ENCODE results near the gene ANKDD1B.

ANKDD1B gene

GRCh38 chr5:75616371-75616881 lies 5.2 kb downstream of the ANKDD1B start:
- DNase-seq (ENCODE audit: low spot score) = no peak

GRCh38 chr5:75616971-75617621 lies 5.8 kb downstream of the ANKDD1B start:
- DNase-seq (ENCODE audit: low spot score) = no peak

DNA sequence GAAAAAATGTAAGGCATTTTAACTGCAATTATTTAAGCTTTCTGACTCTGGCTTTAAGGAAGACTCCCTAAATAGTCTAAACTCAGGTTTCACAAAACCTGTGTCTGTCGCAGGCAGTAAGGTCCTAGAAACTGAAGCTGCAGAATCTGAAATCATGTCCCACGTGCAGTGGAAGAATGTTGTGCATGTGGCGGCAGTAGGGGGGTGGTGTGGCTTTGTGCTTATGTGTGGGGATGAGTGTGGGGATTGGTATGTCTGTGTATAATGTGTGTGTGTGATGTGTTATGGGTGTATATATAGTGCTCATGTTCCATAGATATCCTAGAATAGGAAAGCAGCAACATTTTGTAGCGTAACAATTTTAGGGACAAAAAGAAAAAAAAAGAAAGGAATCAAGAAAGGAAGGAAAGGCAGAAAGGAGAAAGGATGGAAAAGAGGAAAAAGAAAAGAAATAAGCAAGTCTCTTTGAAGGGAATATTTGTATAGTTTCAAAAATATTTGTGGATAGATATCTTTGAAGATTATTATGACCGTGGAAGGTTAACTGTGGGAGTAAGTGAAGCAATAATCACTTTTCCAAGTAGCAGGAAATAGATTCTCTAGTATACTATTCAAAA lies 6.6 kb downstream of the ANKDD1B start:
- DNase-seq (ENCODE audit: low spot score) = no peak

GRCh38 chr5:75620184-75620959 lies 9.1 kb downstream of the ANKDD1B start:
- DNase-seq (ENCODE audit: low spot score) = no peak

DNA sequence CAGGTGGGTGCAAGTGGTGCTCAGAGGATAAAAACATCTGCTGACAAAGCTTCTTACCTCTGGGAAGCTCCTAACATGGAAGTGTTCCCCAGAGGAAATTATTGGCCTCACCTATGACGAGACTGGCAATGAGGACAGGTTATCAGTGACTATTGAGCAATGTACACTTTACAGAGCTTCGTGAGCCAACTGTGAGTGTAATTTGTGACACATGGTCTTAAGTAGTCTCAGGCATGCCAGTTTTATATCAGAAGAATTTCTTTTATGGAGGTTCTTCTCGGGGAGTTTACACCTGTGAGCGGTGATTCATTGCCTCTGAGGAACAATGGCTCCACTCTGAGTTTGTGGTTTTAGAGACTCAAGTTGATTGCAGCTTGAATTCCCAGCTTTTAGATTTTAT lies 11.3 kb downstream of the ANKDD1B start:
- no peak for DNase-seq (ENCODE audit: low spot score)

GRCh38 chr5:75623846-75624245 lies 12.6 kb downstream of the ANKDD1B start:
- DNase-seq (ENCODE audit: low spot score) = no peak

DNA sequence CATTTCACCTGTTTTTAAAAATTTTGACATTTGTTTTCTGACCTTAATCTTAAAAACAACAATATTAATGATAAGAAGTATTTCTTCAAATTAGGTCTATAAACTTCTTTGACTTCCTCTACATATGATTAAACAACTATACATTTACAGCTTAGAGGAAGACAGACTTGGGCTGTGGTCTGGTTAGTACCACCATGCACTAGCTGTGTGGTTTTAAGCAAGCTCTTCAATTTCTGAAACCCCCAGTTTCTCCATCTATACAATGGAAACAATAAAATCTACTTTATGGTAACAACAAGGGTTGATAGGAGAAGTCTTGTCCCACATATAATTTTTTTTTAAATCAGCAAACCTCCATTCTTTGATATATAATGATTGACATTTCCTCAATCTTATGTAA lies 15.7 kb downstream of the ANKDD1B start:
- DNase-seq (ENCODE audit: low spot score) = no peak

GRCh38 chr5:75627801-75628200 lies 16.5 kb downstream of the ANKDD1B start:
- no peak for DNase-seq (ENCODE audit: low spot score)

- no peak for DNase-seq (ENCODE audit: low spot score)
Measured at GRCh38 chr5:75630875-75631274, 19.6 kb downstream of the ANKDD1B start.

DNA sequence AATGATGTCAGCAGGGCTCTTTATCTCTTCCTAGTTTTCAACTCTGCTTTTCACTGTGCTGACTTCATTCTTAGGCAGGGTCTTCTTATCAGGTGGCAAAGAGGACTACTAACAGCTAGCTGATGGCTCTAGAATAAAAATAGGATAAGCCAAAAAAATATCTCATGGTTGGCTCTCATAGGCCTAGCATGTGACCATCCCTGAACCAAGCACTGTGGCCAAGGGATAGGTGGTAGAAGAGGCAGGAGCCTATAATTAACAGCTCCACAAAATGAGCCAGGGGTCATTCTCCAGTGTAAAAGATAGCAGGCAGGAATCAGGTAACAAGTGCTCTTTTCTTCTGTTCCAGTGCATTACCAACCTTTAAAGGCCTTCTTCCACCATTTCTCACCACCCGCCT lies 21.1 kb downstream of the ANKDD1B start:
- DNase-seq (ENCODE audit: low spot score) = no peak

- no peak for DNase-seq (ENCODE audit: low spot score)
Measured at GRCh38 chr5:75637949-75638348, 26.7 kb downstream of the ANKDD1B start.

GRCh38 chr5:75639535-75640311 lies 28.5 kb downstream of the ANKDD1B start:
- no peak for DNase-seq (ENCODE audit: low spot score)

DNA sequence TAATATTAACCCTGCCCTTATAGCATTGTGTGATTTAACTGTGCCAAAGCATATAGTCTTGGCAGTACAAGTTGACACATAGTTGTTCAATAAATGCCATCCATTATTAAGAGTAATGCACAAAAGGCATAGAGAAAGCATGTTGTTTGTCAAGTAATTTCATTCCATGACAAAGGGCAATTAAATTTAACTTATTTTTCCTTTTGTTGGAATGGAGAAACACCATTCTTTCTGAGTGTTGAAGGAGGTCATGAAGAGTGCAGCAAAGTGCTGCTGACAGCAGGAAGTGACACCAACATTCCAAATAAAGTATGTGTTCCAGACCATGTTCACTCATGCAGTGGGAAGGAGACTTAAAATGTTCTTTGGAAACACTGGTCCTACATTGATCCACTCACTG lies 29.1 kb downstream of the ANKDD1B start:
- no peak for DNase-seq (ENCODE audit: low spot score)

GRCh38 chr5:75640826-75641225 lies 29.6 kb downstream of the ANKDD1B start:
- no peak for DNase-seq (ENCODE audit: low spot score)

DNA sequence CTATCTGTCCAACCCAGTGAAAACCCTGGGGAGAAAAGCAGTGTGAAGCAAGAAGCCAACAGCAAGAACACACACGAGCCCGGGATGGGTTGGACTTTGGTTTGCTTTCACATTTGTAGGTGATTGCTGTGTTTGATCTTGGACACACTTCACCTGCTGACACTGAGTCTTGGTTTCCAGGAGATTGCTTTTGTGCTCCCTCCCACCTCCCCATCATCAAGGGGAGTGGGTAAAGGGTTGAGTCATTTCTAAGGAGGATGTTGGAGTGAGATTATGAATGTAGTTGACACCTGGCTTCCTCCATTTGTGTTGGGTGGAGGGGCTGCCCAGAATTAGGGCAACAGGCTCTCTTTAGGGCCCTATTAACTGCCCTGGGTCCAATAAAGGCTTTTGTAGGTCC lies 37.5 kb downstream of the ANKDD1B start:
- no peak for DNase-seq (ENCODE audit: low spot score)

GRCh38 chr5:75651575-75652238 lies 40.5 kb downstream of the ANKDD1B start:
- DNase-seq (ENCODE audit: low spot score) = no peak

GRCh38 chr5:75653521-75653920 lies 42.3 kb downstream of the ANKDD1B start:
- DNase-seq (ENCODE audit: low spot score) = no peak

GRCh38 chr5:75654693-75655295 lies 43.5 kb downstream of the ANKDD1B start:
- no peak for DNase-seq (ENCODE audit: low spot score)

- peak; percentile 63 for DNase-seq (ENCODE audit: low spot score)
Measured at GRCh38 chr5:75656311-75657003, 45.2 kb downstream of the ANKDD1B start.

GRCh38 chr5:75659791-75660450 lies 48.7 kb downstream of the ANKDD1B start:
- DNase-seq (ENCODE audit: low spot score) = no peak

Data from Ammon's horn (tissue), 1 donor.